ENCODE measurements around the gene TCEANC2. TPM values are rescaled to one million over a fixed set of nuclear protein-coding genes. Genes with fewer than 3 reads are reported as not detected.

The TCEANC2 gene
- total RNA-seq, 2 experiments from 2014 or later, result 2.3 to 2.7 TPM

DNA sequence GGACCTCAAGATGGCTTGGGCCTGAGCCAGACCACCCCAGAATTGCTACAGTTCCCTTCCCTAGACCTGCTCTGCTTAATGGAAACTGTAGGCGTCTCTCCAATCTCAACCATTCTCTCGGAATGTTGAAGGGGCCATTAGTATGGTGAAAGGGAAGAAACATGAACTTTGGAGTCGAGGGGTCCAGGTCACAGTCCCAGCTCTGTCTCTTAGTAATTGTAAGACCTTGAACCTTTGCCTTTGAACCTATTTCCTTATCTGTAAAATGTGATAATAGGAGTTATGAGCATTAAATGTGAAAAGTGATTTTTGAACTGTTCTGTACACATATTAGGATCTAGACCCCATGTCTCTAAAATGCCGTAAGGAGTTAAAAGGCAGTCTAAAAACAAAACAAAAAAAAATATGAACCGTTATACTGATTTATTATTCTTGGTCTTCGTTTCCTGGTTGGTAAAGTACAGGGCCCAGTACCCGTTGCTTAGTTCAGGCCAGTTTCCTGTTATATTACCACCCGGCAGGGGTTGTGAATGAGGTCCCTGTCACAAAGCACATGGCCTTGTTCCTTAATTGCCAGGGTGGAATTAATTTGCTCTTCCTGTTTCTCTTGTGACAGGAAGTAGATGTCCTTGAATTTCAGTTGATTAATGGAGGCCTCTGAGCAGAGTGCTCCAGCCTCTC lies 42.3 kb downstream of the TCEANC2 start:
- Histone ChIP-seq H3K9me3 (ENCODE audit: control insufficient read depth in 1 of 2, insufficient read depth in 1 of 2, low read length in 2 of 2) (no peaks in the 10 kb centered on the region), H3K27ac (ENCODE audit: low read depth in 1 of 2, low read length in 2 of 2) (no peak overlapping the region), H3K36me3 (ENCODE audit: insufficient read depth, low read length) (peaks cover 25% of the 10 kb centered on the region), H3K27me3 (ENCODE audit: control insufficient read depth in 1 of 2, insufficient read depth in 2 of 2, low read length in 2 of 2) (no peaks in the 10 kb centered on the region), H3K4me1 (ENCODE audit: insufficient read depth, low read length) (no peaks in the 10 kb centered on the region), H3K4me3 (ENCODE audit: low read length) (no peak overlapping the region)
- Mint-ChIP-seq H3K9me3 (no peaks in the 10 kb centered on the region), H3K4me1 (ENCODE audit: low read depth) (no peaks in the 10 kb centered on the region), H3K36me3 (ENCODE audit: low read depth) (peaks cover 70% of the 10 kb centered on the region), H3K4me3 (no peak overlapping the region), H3K27ac (no peak overlapping the region), H3K27me3 (no peaks in the 10 kb centered on the region)
- intact Hi-C loops (cut with DNase I, micrococcal nuclease), result no loop called here
- ATAC-seq (ENCODE audit: poor library complexity) (no peak), DNase-seq (peak in 3 of 14 experiments; percentile 6 to 39 (median 16))
- POLR2A ChIA-PET, result no interaction called here
- TF ChIP-seq, protein P1, sequence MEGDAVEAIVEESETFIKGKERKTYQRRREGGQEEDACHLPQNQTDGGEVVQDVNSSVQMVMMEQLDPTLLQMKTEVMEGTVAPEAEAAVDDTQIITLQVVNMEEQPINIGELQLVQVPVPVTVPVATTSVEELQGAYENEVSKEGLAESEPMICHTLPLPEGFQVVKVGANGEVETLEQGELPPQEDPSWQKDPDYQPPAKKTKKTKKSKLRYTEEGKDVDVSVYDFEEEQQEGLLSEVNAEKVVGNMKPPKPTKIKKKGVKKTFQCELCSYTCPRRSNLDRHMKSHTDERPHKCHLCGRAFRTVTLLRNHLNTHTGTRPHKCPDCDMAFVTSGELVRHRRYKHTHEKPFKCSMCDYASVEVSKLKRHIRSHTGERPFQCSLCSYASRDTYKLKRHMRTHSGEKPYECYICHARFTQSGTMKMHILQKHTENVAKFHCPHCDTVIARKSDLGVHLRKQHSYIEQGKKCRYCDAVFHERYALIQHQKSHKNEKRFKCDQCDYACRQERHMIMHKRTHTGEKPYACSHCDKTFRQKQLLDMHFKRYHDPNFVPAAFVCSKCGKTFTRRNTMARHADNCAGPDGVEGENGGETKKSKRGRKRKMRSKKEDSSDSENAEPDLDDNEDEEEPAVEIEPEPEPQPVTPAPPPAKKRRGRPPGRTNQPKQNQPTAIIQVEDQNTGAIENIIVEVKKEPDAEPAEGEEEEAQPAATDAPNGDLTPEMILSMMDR (IDR thresholded peaks at IDR 0.05), result no peak
- CTCF ChIA-PET, result no interaction called here

DNA sequence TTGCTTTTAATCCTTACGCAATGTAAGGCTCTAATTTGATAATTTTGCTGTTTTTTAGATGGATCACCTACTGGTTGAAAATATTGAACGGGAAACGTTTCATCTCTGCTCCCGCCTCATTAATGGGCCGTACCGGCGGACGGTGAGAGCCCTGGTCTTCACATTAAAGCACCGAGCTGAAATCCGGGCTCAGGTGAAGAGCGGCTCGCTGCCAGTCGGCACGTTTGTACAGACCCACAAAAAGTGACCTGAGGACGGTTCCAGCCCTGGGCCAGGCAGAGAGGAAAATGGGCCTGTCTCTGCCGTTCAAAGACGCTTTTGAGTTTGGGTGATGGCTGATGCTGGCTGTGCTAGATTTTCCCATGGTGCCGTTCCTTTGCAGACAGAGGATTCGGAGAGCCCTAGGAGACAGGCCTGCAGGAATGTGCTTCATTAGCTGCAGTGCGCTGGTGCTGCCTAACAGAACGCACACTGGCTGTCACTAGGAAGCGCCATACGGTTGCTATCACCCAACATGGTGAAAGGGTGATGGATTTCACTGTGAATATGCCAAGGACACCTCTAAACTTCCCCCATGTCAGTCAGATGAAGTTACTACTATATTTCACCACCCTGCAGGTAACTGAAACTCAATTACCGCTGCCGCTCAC lies 42.9 kb downstream of the TCEANC2 start:
- Histone ChIP-seq H3K4me1 (ENCODE audit: insufficient read depth, low read length) (no peaks in the 10 kb centered on the region), H3K27ac (ENCODE audit: low read depth in 1 of 2, low read length in 2 of 2) (no peak overlapping the region), H3K36me3 (ENCODE audit: insufficient read depth, low read length) (peaks cover 24% of the 10 kb centered on the region), H3K9me3 (ENCODE audit: control insufficient read depth in 1 of 2, insufficient read depth in 1 of 2, low read length in 2 of 2) (no peaks in the 10 kb centered on the region), H3K27me3 (ENCODE audit: control insufficient read depth in 1 of 2, insufficient read depth in 2 of 2, low read length in 2 of 2) (no peaks in the 10 kb centered on the region), H3K4me3 (ENCODE audit: low read length) (no peak overlapping the region)
- Mint-ChIP-seq H3K27me3 (no peaks in the 10 kb centered on the region), H3K4me3 (no peak overlapping the region), H3K4me1 (ENCODE audit: low read depth) (no peaks in the 10 kb centered on the region), H3K36me3 (ENCODE audit: low read depth) (peaks cover 66% of the 10 kb centered on the region), H3K27ac (no peak overlapping the region), H3K9me3 (no peaks in the 10 kb centered on the region)
- ChIA-PET POLR2A (no interaction called here), CTCF (no interaction called here)
- DNase-seq (no peak), ATAC-seq (ENCODE audit: poor library complexity) (no peak)
- TF ChIP-seq, protein P1 (IDR thresholded peaks at IDR 0.05), result no peak
- intact Hi-C loops (cut with DNase I, micrococcal nuclease), result no loop called here

DNA sequence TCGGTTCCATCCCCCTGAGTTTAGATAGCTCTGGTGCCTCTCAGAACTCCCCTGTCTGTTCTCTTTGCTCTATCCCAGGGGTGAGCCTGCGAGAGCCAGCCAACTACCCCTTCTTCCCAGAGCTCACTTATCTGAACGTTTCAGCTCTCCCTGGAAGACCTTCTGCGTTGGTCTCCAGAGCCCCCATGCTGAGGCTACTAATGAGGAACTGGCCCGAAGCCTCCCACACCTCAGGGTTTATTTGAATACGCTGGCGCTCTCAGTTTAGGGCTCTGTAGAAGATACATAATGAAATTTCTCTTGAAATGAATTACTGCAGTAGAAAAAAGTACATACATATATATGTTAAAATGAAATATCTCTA lies 43.5 kb downstream of the TCEANC2 start:
- H3K36me3 ChIP-seq (ENCODE audit: insufficient read depth, low read length), result peaks cover 20% of the 10 kb centered on the region
- no peak for ATAC-seq (ENCODE audit: poor library complexity)
- peaks cover 63% of the 10 kb centered on the region for H3K36me3 Mint-ChIP-seq (ENCODE audit: low read depth)

More for the DNA sequence above, 43.5 kb downstream of the TCEANC2 start:
- DNase-seq, result no peak
- Histone ChIP-seq H3K27ac (ENCODE audit: low read depth in 1 of 2, low read length in 2 of 2) (no peak overlapping the region), H3K27me3 (ENCODE audit: control insufficient read depth in 1 of 2, insufficient read depth in 2 of 2, low read length in 2 of 2) (no peaks in the 10 kb centered on the region), H3K9me3 (ENCODE audit: control insufficient read depth in 1 of 2, insufficient read depth in 1 of 2, low read length in 2 of 2) (no peaks in the 10 kb centered on the region), H3K4me1 (ENCODE audit: insufficient read depth, low read length) (no peaks in the 10 kb centered on the region), H3K4me3 (ENCODE audit: low read length) (no peak overlapping the region)
- ChIA-PET POLR2A (no interaction called here), CTCF (no interaction called here)
- TF ChIP-seq, protein P1 (IDR thresholded peaks at IDR 0.05), result no peak
- intact Hi-C loops (cut with DNase I, micrococcal nuclease), result no loop called here
- Mint-ChIP-seq H3K9me3 (no peaks in the 10 kb centered on the region), H3K27me3 (no peaks in the 10 kb centered on the region), H3K4me1 (ENCODE audit: low read depth) (no peaks in the 10 kb centered on the region), H3K4me3 (no peak overlapping the region), H3K27ac (no peak overlapping the region)

All from CD4-positive, alpha-beta T cell (primary cell).